Upper lobe of right lung (tissue), 1 donor: Measurements from ENCODE around the gene HERC3. TPM values are rescaled to one million over a fixed set of nuclear protein-coding genes. Genes with fewer than 3 reads are reported as not detected.

ENCODE experiments used
- ATAC-seq: fragments of 200-7000 bp; cut with Tn5 transposase; one replicate; pipeline ENCODE4 v1.9.1; 2020; ENCODE audit warnings: mild to moderate bottlenecking, moderate library complexity
- DNase-seq: peaks from one replicate; pipeline ENCODE4 v3.0.0-alpha.2; 2020
- H3K27ac ChIP-seq: fragments of 200-600 bp; one replicate; pipeline ENCODE4 v1.8.0; 2022
- H3K27me3 ChIP-seq: fragments of 200-600 bp; one replicate; pipeline ENCODE4 v1.8.0; 2022; ENCODE audit warnings: mild to moderate bottlenecking
- H3K36me3 ChIP-seq: fragments of 200-600 bp; one replicate; pipeline ENCODE4 v1.8.0; 2022
- H3K4me1 ChIP-seq: fragments of 200-600 bp; one replicate; pipeline ENCODE4 v1.8.0; 2022
- H3K4me3 ChIP-seq: fragments of 200-600 bp; one replicate; pipeline ENCODE4 v1.8.0; 2022; ENCODE audit warnings: mild to moderate bottlenecking
- H3K9me3 ChIP-seq: fragments of 200-600 bp; one replicate; pipeline ENCODE4 v1.8.0; 2022
- intact Hi-C: fragments of 100-400 bp; cut with DNase I; formaldehyde crosslinking; loops from one replicate; pipeline ENCODE4 v1.11.0; 2022
- total RNA-seq: library from RNA; stranded (reverse); fragmentation: NEBNext Ultra II Directional; extraction: Animal tissue kit (Norgen Biotek cat#: 25700); gene quantifications from one replicate; pipeline ENCODE4 v1.2.1, GENCODE V29; 2021
- TF ChIP-seq, protein P1 (sequence below): fragments of 200-600 bp; IDR thresholded peaks from one replicate; pipeline ENCODE4 v1.8.0; 2022; ENCODE audit warnings: antibody characterized with exemption
- donor health status: DM: no; HTN: yes; CAD: no; lungs with severe emphysema.

HERC3 gene
- total RNA-seq, 1 donor from 2014 or later = 50.0 TPM

DNA sequence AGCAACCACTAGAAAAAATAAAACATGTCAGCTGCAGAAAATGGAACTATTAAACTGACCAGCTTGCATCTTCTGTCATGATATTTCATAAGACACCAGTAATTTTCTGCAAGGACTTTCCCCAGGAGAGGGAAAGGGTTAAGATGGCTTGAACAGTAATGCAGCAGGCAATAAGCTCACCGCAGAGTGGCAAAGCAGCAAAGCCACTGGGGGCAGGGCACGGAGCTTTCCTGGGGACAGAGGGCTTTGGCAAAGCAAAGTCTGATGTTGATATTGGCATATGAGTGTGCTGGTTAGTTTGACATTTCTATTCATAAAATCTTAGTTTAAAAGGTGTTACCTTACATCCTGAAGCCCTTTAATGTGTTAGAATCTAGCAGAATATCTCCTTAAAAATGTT lies 160.5 kb downstream of the HERC3 start:
- Histone ChIP-seq H3K36me3 (peaks cover 34% of the 10 kb centered on the region), H3K4me1 (no peaks in the 10 kb centered on the region), H3K9me3 (no peaks in the 10 kb centered on the region), H3K27ac (no peak overlapping the region), H3K27me3 (no peaks in the 10 kb centered on the region), H3K4me3 (no peak overlapping the region)
- ATAC-seq = no peak
- DNase-seq = no peak
- intact Hi-C loops = no loop called here
- TF ChIP-seq, protein P1, sequence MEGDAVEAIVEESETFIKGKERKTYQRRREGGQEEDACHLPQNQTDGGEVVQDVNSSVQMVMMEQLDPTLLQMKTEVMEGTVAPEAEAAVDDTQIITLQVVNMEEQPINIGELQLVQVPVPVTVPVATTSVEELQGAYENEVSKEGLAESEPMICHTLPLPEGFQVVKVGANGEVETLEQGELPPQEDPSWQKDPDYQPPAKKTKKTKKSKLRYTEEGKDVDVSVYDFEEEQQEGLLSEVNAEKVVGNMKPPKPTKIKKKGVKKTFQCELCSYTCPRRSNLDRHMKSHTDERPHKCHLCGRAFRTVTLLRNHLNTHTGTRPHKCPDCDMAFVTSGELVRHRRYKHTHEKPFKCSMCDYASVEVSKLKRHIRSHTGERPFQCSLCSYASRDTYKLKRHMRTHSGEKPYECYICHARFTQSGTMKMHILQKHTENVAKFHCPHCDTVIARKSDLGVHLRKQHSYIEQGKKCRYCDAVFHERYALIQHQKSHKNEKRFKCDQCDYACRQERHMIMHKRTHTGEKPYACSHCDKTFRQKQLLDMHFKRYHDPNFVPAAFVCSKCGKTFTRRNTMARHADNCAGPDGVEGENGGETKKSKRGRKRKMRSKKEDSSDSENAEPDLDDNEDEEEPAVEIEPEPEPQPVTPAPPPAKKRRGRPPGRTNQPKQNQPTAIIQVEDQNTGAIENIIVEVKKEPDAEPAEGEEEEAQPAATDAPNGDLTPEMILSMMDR = no peak

DNA sequence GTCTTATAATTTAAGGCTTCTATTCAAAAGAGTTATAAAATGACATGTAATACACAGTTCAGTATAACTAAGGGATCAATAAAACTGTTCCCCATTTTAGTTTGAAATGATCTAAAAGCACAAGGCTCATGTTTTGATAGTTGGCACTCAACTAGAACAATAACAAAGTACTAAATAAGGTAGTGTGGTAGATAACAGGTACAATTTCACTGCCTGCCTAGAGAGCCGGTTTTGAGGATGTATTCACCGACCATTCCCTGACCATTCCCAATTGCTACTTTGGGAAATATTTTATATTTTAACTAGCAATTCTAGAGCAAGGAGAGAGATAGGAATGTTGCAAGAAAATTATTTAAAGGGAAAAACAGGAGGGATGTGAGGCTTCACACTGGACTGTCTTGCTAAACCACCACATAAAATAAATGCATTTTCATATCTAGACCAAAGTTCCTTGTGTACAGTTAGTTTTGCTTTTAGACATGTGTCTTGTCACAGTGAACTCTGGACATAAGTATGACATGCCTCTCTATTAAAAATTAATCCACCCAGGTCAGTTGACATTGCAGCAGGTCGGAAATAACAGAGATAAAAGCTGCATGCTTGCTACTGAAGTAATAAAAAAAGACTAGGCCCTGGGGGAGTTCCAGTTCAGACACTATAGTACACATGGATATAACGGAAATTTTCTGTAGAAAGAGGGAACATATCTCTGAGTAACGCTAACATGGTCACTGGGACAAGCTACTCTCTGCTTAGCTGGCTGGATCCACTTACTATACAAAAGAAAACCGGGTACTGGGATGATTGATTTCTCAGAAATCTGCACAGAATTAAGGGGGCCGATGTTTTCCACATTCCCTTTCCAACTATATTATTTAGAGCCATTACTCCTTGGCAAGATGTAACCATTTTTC lies 161.6 kb downstream of the HERC3 start:
- no peak for DNase-seq
- H3K27ac ChIP-seq = no peak overlapping the region
- H3K27me3 ChIP-seq = no peaks in the 10 kb centered on the region
- no peaks in the 10 kb centered on the region for H3K4me1 ChIP-seq
- H3K9me3 ChIP-seq = no peaks in the 10 kb centered on the region
- TF ChIP-seq, protein P1 = no peak
- intact Hi-C loops = no loop called here
- no peak for ATAC-seq
- H3K36me3 ChIP-seq = peaks cover 33% of the 10 kb centered on the region
- H3K4me3 ChIP-seq = no peak overlapping the region

DNA sequence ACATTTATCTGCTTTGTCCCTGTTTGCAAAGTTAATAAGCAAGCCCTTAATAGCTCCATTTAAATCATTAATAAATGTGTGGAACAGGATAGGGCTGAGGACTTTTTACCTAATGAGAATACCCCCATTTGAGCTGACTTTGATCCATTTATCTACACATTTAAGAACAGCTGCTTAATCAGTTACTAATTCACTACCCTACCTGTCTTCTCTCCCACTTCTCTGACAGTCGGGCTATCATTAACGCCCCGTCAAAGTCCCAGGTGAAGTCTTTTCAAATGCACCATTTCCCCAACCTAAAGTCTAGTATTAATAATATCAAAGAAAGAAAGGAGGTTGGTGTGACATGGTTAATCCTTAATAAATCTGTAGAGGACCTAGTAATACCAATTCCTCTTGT lies 162.5 kb downstream of the HERC3 start:
- ATAC-seq = no peak
- TF ChIP-seq, protein P1 = no peak
- Histone ChIP-seq H3K4me3 (no peak overlapping the region), H3K27me3 (no peaks in the 10 kb centered on the region), H3K36me3 (peaks cover 25% of the 10 kb centered on the region), H3K9me3 (no peaks in the 10 kb centered on the region), H3K27ac (no peak overlapping the region), H3K4me1 (no peaks in the 10 kb centered on the region)
- DNase-seq = no peak
- intact Hi-C loops = no loop called here

DNA sequence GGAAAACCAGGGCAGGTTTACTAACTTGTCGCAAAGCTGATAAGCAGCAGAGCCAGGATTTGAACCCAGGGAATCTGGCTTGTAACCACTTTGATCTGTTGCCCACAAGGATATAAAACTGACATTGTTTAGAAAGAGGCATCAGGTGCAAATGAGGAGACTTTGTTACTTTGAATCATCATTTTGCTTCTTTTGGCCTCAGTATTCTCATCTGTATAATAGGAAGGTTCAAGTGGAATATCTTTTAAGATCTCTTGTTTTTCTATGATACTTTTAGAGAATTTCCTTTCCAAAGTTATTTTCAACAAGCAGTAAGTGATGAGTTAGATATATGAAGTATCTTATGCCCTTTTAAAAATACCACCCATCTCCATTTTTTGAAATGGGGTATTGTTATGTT lies 163.2 kb downstream of the HERC3 start:
- intact Hi-C loops = no loop called here
- no peak overlapping the region for H3K27ac ChIP-seq
- no peaks in the 10 kb centered on the region for H3K9me3 ChIP-seq
- no peak overlapping the region for H3K4me3 ChIP-seq
- ATAC-seq = no peak
- peaks cover 18% of the 10 kb centered on the region for H3K36me3 ChIP-seq
- no peak for DNase-seq
- H3K27me3 ChIP-seq = no peaks in the 10 kb centered on the region
- TF ChIP-seq, protein P1 = no peak
- no peaks in the 10 kb centered on the region for H3K4me1 ChIP-seq

DNA sequence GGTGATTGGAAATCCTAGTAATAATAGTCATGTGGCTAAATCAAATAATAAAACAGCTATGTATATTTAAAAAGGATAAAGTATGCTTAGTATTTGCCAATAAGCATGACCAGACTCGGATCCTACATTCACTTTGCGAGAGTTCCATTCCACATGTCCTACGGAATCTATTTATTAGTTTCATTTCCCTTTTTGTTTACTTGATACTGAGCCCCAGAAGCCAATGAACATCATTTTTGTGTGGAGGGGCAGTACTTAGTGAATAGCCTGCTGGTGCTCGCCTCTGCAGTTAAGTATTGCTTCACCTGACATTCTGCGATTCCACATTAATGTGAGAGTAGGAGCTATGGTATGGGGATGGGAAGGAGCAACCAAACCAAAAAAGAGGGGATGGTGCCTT lies 163.9 kb downstream of the HERC3 start:
- TF ChIP-seq, protein P1 = no peak
- no peaks in the 10 kb centered on the region for H3K9me3 ChIP-seq
- no peaks in the 10 kb centered on the region for H3K4me1 ChIP-seq

More for the DNA sequence above, 163.9 kb downstream of the HERC3 start:
- Histone ChIP-seq H3K27me3 (no peaks in the 10 kb centered on the region), H3K4me3 (no peak overlapping the region), H3K27ac (no peak overlapping the region), H3K36me3 (peaks cover 15% of the 10 kb centered on the region)
- intact Hi-C loops = no loop called here
- no peak for ATAC-seq
- DNase-seq = no peak
